DOHH2 (cell line): ENCODE results near the gene RECQL5.
"Not testable (repeated sequence)": the region's sequence is repeated elsewhere in the genome, so short reads cannot be mapped to it uniquely, and the experiment has no call there.

Source experiments
- H3F3A ChIP-seq: fragments of 200-600 bp; sonication (generic), shearing (Covaris generic); 2 replicates; pipeline ENCODE4 v1.6.0; 2016; ENCODE audit warnings: antibody characterized with exemption, mild to moderate bottlenecking; ENCODE audit not compliant: control insufficient read depth, insufficient read depth
- H3K27ac ChIP-seq: fragments of 200-600 bp; sonication (generic); 2 replicates; pipeline ENCODE4 v1.5.1; 2014; ENCODE audit warnings: low read depth, mild to moderate bottlenecking, low read length, moderate library complexity
- H3K27me3 ChIP-seq: fragments of 200-600 bp; sonication (generic); 2 replicates; pipeline ENCODE4 v1.6.1; 2014; ENCODE audit warnings: mild to moderate bottlenecking, low read length, mixed read lengths; ENCODE audit not compliant: control insufficient read depth
- H3K36me3 ChIP-seq: fragments of 200-600 bp; sonication (generic); 2 replicates; pipeline ENCODE4 v1.6.1; 2014; ENCODE audit warnings: mild to moderate bottlenecking, low read length, moderate library complexity, mixed read lengths; ENCODE audit not compliant: control insufficient read depth
- H3K4me1 ChIP-seq: fragments of 200-600 bp; sonication (generic); 2 replicates; pipeline ENCODE4 v1.6.1; 2014; ENCODE audit warnings: mild to moderate bottlenecking, low read length, mixed read lengths; ENCODE audit not compliant: control insufficient read depth
- H3K4me2 ChIP-seq: fragments of 200-600 bp; sonication (generic); 2 replicates; pipeline ENCODE4 v1.6.0; 2014; ENCODE audit warnings: mild to moderate bottlenecking, low read length, moderate library complexity
- H3K4me3 ChIP-seq: fragments of 200-600 bp; sonication (generic); 2 replicates; pipeline ENCODE4 v1.5.1; 2014; ENCODE audit warnings: mild to moderate bottlenecking, low read length, mixed read lengths
- H3K79me2 ChIP-seq: fragments of 200-600 bp; sonication (generic); 2 replicates; pipeline ENCODE4 v1.6.1; 2014; ENCODE audit warnings: mild to moderate bottlenecking, low read length, mixed read lengths; ENCODE audit not compliant: control insufficient read depth
- H3K9me2 ChIP-seq: fragments of 200-600 bp; sonication (generic); replicated peaks from 2 replicates; pipeline ENCODE4 v1.6.1; 2014; ENCODE audit warnings: mild to moderate bottlenecking, low read length, mixed read lengths; ENCODE audit not compliant: control insufficient read depth
- H3K9me3 ChIP-seq: fragments of 200-600 bp; sonication (generic); 2 replicates; pipeline ENCODE4 v1.6.1; 2014; ENCODE audit warnings: antibody characterized with exemption, low read length, mixed read lengths; ENCODE audit not compliant: control insufficient read depth, insufficient read depth
- H4K20me1 ChIP-seq: fragments of 200-600 bp; sonication (generic); 2 replicates; pipeline ENCODE4 v1.6.0; 2014; ENCODE audit warnings: low read depth, mild to moderate bottlenecking, antibody characterized with exemption, low read length, moderate library complexity; ENCODE audit not compliant: control insufficient read depth, insufficient read depth
- CTCF ChIP-seq: fragments of 200-600 bp; sonication (generic); IDR thresholded peaks from one replicate; pipeline ENCODE4 v1.5.1; 2014; ENCODE audit warnings: antibody characterized with exemption, mild to moderate bottlenecking, low read depth, low read length; ENCODE audit not compliant: poor library complexity, severe bottlenecking
- EZH2phosphoT487 ChIP-seq: fragments of 200-600 bp; sonication (generic); IDR thresholded peaks from 2 replicates; pipeline ENCODE4 v1.6.1; 2017; ENCODE audit warnings: borderline replicate concordance, mild to moderate bottlenecking, antibody characterized with exemption, low read length, moderate library complexity, mixed read lengths

RECQL5 gene

GRCh38 chr17:75594499-75595283 is 72.3 kb downstream of the RECQL5 start:
- peaks cover 7% of the 10 kb centered on the region for H3K4me1 ChIP-seq
- no peak for TF ChIP-seq CTCF
- H3K36me3 ChIP-seq = no peaks in the 10 kb centered on the region
- no peaks in the 10 kb centered on the region for H3K79me2 ChIP-seq
- H3K4me3 ChIP-seq = no peak overlapping the region
- 0 out of 2 replicates have a peak, but pooled peaks cover 2% of the 10 kb centered on the region for H3F3A ChIP-seq
- H4K20me1 ChIP-seq = no peaks in the 10 kb centered on the region
- peaks cover 23% of the 10 kb centered on the region for H3K27me3 ChIP-seq
- H3K9me2 ChIP-seq = no peaks in the 10 kb centered on the region
- H3K9me3 ChIP-seq = no peaks in the 10 kb centered on the region
- H3K4me2 ChIP-seq = no peak overlapping the region
- no peak overlapping the region for H3K27ac ChIP-seq

- not testable (repeated sequence) for H3K4me2 ChIP-seq, H3K4me3 ChIP-seq, H3K79me2 ChIP-seq, H3K9me2 ChIP-seq, H4K20me1 ChIP-seq, H3K9me3 ChIP-seq, H3K27ac ChIP-seq, H3F3A ChIP-seq, H3K36me3 ChIP-seq
- H3K4me1 ChIP-seq = peaks cover 16% of the 10 kb centered on the region
- peaks cover 26% of the 10 kb centered on the region for H3K27me3 ChIP-seq
Observed at GRCh38 chr17:75593430-75593829, 73.5 kb downstream of the RECQL5 start.

GRCh38 chr17:75592348-75593020 is 74.5 kb downstream of the RECQL5 start:
- H3K27ac ChIP-seq = no peak overlapping the region
- H3K36me3 ChIP-seq = no peaks in the 10 kb centered on the region
- peaks cover 23% of the 10 kb centered on the region for H3K4me1 ChIP-seq
- peaks cover 36% of the 10 kb centered on the region for H3K27me3 ChIP-seq
- H3K9me2 ChIP-seq = no peaks in the 10 kb centered on the region
- H3K9me3 ChIP-seq = no peaks in the 10 kb centered on the region
- no peak for TF ChIP-seq CTCF
- H3K4me2 ChIP-seq = no peak overlapping the region
- H3K79me2 ChIP-seq = no peaks in the 10 kb centered on the region
- H3K4me3 ChIP-seq = no peak overlapping the region
- H3F3A ChIP-seq = no peaks in the 10 kb centered on the region
- no peaks in the 10 kb centered on the region for H4K20me1 ChIP-seq

- H3K4me1 ChIP-seq = peaks cover 23% of the 10 kb centered on the region
- no peak overlapping the region for H3K4me2 ChIP-seq
- H3K36me3 ChIP-seq = no peaks in the 10 kb centered on the region
- no peak overlapping the region for H3K4me3 ChIP-seq
- H4K20me1 ChIP-seq = no peaks in the 10 kb centered on the region
- no peak overlapping the region for H3K27ac ChIP-seq
- H3F3A ChIP-seq = no peaks in the 10 kb centered on the region
- no peaks in the 10 kb centered on the region for H3K79me2 ChIP-seq
- H3K9me3 ChIP-seq = no peaks in the 10 kb centered on the region
- no peaks in the 10 kb centered on the region for H3K9me2 ChIP-seq
- H3K27me3 ChIP-seq = peaks cover 42% of the 10 kb centered on the region
- TF ChIP-seq CTCF (no peak), EZH2phosphoT487 (no peak)
Observed at GRCh38 chr17:75591722-75592302, 75.1 kb downstream of the RECQL5 start.
